ENCODE measurements around the gene DCPS. TPM values are rescaled to one million over a fixed set of nuclear protein-coding genes. Genes with fewer than 3 reads are reported as not detected.
A peak's percentile ranks its signal among the peaks of the same experiment; 100 is the strongest.

DCPS gene
- total and polyA plus RNA-seq, 2 of the 4 experiments (the other 2 are of a cell fraction), result 19.7 to 34.8 TPM

GRCh38 chr11:126317756-126318573 is 14.1 kb downstream of the DCPS start:
- ChIA-PET CTCF (interaction anchor here (1.4 kb wide), 1 partner anchor 162 kb away, joined by 4 read pairs; no protein-coding TSS in a partner anchor), POLR2A (ENCODE audit: unreplicated experiment) (interaction anchor here (0.6 to 1.2 kb wide), 2 partner anchors 14 to 639 kb away, joined by 4 to 7 read pairs; no protein-coding TSS in a partner anchor)
- peak overlapping the region; percentile 58 for H4K5ac ChIP-seq (ENCODE audit: low read depth, low read length)
- H3K23ac ChIP-seq (ENCODE audit: low read depth, low read length), result peak overlapping the region; percentile 78
- peak overlapping the region; percentile 92; the same call in 1 of the 2 replicates for H3K56ac ChIP-seq (ENCODE audit: extremely low read depth, insufficient read depth, low read length)
- H2BK20ac ChIP-seq (ENCODE audit: low read depth, low read length), result peak overlapping the region; percentile 71
- 17% methylated on average over 3 of the region's 14 CpGs; no CpG with 5 or more reads in 1 of the 2 experiments for WGBS, 2 experiments (ENCODE audit: extremely low coverage in 2 of 2, insufficient read length in 1 of 2)
- H3K27me3 ChIP-seq (ENCODE audit: control insufficient read depth, insufficient read depth, low read length), result no peaks in the 10 kb centered on the region
- H3K4me2 ChIP-seq (ENCODE audit: low read depth, low read length), result peak overlapping the region; percentile 85
- peak overlapping the region; percentile 96 for H4K91ac ChIP-seq (ENCODE audit: insufficient read depth, low read depth, low read length)
- no TSS peak for BruUV-seq (replicated peaks)
- no peaks in the 10 kb centered on the region for H3K9me3 ChIP-seq (ENCODE audit: control insufficient read depth, insufficient read depth, low read length)
- H3K9me1 ChIP-seq (ENCODE audit: insufficient read depth, low read length), result peaks cover 18% of the 10 kb centered on the region
- H3K79me1 ChIP-seq (ENCODE audit: low read depth in 1 of 2, low read length in 2 of 2), result peaks cover 4 to 18% of the 10 kb centered on the region in 2 experiments; a peak in 3 of 4 replicates
- H2AK5ac ChIP-seq (ENCODE audit: low read depth, low read length), result peak overlapping the region; percentile 78
- H3K4me3 ChIP-seq (ENCODE audit: insufficient read depth, low read depth, low read length), result peak overlapping the region; percentile 2; the same call in 1 of the 2 replicates
- peak; percentile 83 for DNase-seq
- dilution Hi-C loops (cut with HindIII; ENCODE audit: low sequenced_read_pairs, unreplicated experiment) (no loop called here), in situ Hi-C loops (cut with MboI; ENCODE audit: low sequenced_read_pairs) (loop anchor here (10.0 to 25.0 kb wide), 3 partner anchors 97 to 1019 kb away; no protein-coding TSS in a partner anchor), intact Hi-C loops (cut with micrococcal nuclease) (loop anchor here (1.0 to 10.0 kb wide), 5 partner anchors 14 to 1177 kb away; partner anchors contain the start of gene DCPS)
- H2BK120ac ChIP-seq (ENCODE audit: low read depth, low read length), result peak overlapping the region; percentile 78
- H3K18ac ChIP-seq (ENCODE audit: low read depth, low read length), result peak overlapping the region; percentile 77
- peak overlapping the region; percentile 71 to 86 for H4K8ac ChIP-seq (ENCODE audit: low read depth in 2 of 2, low read length in 2 of 2)
- peak overlapping the region; percentile 85 for H3K4ac ChIP-seq (ENCODE audit: low read depth, low read length)
- H3K9ac ChIP-seq (ENCODE audit: low read depth, low read length), result peak overlapping the region; percentile 78
- peak overlapping the region; percentile 93 for H2BK5ac ChIP-seq (ENCODE audit: low read depth, low read length, poor library complexity, severe bottlenecking)
- peak overlapping the region; percentile 92 for H3K27ac ChIP-seq (ENCODE audit: insufficient read depth, low read length)
- TF ChIP-seq NFE2L2 (IDR thresholded peaks at IDR 0.05; ENCODE audit: low read depth, low read length), result no peak
- TF ChIP-seq ELK1 (IDR thresholded peaks at IDR 0.05; ENCODE audit: borderline replicate concordance, low read depth, low read length), result no peak
- TF ChIP-seq SMC3 (IDR thresholded peaks at IDR 0.05; ENCODE audit: low read depth, low read length), result no peak
- H4K20me1 ChIP-seq (ENCODE audit: insufficient read depth, low read length), result no peaks in the 10 kb centered on the region
- H2AFZ ChIP-seq (replicated peaks; ENCODE audit: low read length, poor library complexity), result peak overlapping the region; percentile 91
- peak overlapping the region; percentile 61 for H3K14ac ChIP-seq (replicated peaks; ENCODE audit: low read depth, low read length)
- peak; percentile 87 for ATAC-seq (ENCODE audit: low read depth)
- H3K36me3 ChIP-seq (ENCODE audit: control insufficient read depth, insufficient read depth, low read length), result no peaks in the 10 kb centered on the region; the same call in 1 of the 2 replicates
- peaks cover 18% of the 10 kb centered on the region for H3K4me1 ChIP-seq (ENCODE audit: control insufficient read depth, insufficient read depth, low read length)
- H2BK15ac ChIP-seq (ENCODE audit: low read depth, low read length), result peak overlapping the region; percentile 96
- H2AK9ac ChIP-seq (replicated peaks; ENCODE audit: low read depth, low read length, poor library complexity), result peak overlapping the region; percentile 98

All from IMR-90 (cell line).